GM12873 (cell line): Measurements from ENCODE around the gene SLC4A1.

Source experiments
- TF ChIP-seq, protein P1 (sequence below): IDR thresholded peaks from 2 replicates; pipeline ENCODE4 v1.5.1; 2012; ENCODE audit warnings: low read depth, mild to moderate bottlenecking, moderate library complexity, low read length, control low read depth; ENCODE audit not compliant: insufficient read depth; ENCODE audit errors: missing control alignments

The SLC4A1 gene

DNA sequence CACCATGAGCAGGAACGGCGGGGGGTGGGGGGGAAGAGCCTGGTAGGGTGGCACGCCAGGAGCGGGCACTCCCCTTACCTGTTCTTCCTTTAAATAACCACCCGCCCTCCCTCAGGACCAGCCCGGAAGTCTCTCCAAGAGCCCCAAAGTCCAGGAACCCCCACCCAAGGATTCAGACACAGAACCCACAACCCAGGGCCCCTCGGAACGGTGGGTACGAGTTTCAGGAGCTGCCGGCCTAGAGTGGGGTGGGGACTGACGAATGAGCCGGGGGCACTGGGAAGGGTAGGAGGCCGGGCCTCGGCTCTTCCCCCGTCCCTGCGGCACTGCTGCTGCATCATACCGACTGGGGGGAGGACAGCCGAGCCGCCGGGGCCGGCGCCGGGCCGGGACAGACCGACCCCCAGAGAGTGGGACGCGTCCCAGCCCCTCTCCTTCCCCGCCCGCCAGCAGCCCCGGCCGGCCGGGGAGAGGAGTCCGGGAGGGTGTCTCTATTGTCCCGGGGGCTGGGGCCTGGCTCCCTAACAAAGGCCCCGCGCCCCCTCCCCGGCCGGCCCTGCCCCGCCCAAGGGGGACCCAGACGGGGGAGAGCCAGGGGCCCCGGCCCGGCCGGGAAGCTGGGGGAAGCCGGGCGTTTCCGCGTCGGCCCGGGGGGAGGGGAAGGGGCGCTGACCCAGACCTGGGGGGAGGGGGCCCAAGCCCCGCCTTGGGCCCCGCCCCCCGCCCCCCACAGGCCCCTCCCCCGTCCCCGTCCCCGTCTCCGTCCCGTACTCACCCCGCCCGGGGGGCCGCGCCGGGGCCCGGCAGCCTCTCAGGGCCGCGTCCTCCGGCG is 69.0 kb downstream of the SLC4A1 start:
- TF ChIP-seq, protein P1, sequence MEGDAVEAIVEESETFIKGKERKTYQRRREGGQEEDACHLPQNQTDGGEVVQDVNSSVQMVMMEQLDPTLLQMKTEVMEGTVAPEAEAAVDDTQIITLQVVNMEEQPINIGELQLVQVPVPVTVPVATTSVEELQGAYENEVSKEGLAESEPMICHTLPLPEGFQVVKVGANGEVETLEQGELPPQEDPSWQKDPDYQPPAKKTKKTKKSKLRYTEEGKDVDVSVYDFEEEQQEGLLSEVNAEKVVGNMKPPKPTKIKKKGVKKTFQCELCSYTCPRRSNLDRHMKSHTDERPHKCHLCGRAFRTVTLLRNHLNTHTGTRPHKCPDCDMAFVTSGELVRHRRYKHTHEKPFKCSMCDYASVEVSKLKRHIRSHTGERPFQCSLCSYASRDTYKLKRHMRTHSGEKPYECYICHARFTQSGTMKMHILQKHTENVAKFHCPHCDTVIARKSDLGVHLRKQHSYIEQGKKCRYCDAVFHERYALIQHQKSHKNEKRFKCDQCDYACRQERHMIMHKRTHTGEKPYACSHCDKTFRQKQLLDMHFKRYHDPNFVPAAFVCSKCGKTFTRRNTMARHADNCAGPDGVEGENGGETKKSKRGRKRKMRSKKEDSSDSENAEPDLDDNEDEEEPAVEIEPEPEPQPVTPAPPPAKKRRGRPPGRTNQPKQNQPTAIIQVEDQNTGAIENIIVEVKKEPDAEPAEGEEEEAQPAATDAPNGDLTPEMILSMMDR: no peak
